ENCODE measurements around the gene KCNMB3. TPM values are rescaled to one million over a fixed set of nuclear protein-coding genes. Genes with fewer than 3 reads are reported as not detected.

Gene KCNMB3
- total and polyA plus RNA-seq, 2 of the 8 experiments (the other 6 are each of a cell fraction or from before 2014, with no cell fraction given), result 1.7 to 2.0 TPM

GRCh38 chr3:179234199-179234598 lies 16.7 kb downstream of the KCNMB3 start:
- POLR2A ChIA-PET (ENCODE audit: partially characterized antibody), result no interaction called here

More at GRCh38 chr3:179234199-179234598, 16.7 kb downstream of the KCNMB3 start:
- Histone ChIP-seq H2BK15ac (ENCODE audit: low read length) (no peak overlapping the region), H2BK120ac (replicated peaks; ENCODE audit: low read depth, low read length) (no peak overlapping the region), H3K79me1 (ENCODE audit: low read depth, low read length) (no peaks in the 10 kb centered on the region), H3K36me3 (ENCODE audit: control insufficient read depth in 2 of 4, insufficient read depth in 4 of 4, low read length in 3 of 4) (peaks cover 0 to 12% (median 5%) of the 10 kb centered on the region in 4 experiments; a peak in 2 of 8 replicates), H3K4me3 (ENCODE audit: extremely low read depth in 1 of 4, insufficient read depth in 2 of 4, low read depth in 3 of 4, low read length in 4 of 4) (no peak overlapping the region), H3K4ac (replicated peaks; ENCODE audit: insufficient read length, low read depth, low read length) (no peak overlapping the region), H3K4me2 (ENCODE audit: insufficient read depth in 1 of 2, low read depth in 2 of 2, low read length in 2 of 2) (no peak overlapping the region), H3K27ac (ENCODE audit: low read depth, low read length) (no peak overlapping the region), H3K23me2 (ENCODE audit: low read depth, low read length) (no peaks in the 10 kb centered on the region), H3K27me3 (replicated peaks in 1 of 4; ENCODE audit: control insufficient read depth in 3 of 4, extremely low read depth in 1 of 4, insufficient read depth in 3 of 4, low read length in 3 of 4) (no peaks in the 10 kb centered on the region), H3K23ac (ENCODE audit: insufficient read length) (no peak overlapping the region), H3K56ac (replicated peaks; ENCODE audit: insufficient read length, low read depth, low read length) (no peak overlapping the region), H3K9ac (replicated peaks in 1 of 4; ENCODE audit: extremely low read depth in 1 of 4, low read depth in 3 of 4, low read length in 3 of 4) (no peak overlapping the region), H2BK5ac (ENCODE audit: low read depth, low read length) (no peak overlapping the region), H2BK12ac (ENCODE audit: low read depth, low read length) (no peak overlapping the region), H2AK5ac (ENCODE audit: low read depth, low read length) (no peak overlapping the region), H4K91ac (replicated peaks; ENCODE audit: insufficient read length, low read length) (no peak overlapping the region), H2BK20ac (ENCODE audit: low read length) (no peak overlapping the region), H3K79me2 (ENCODE audit: control insufficient read depth in 1 of 2, insufficient read depth in 2 of 2, low read length in 2 of 2) (no peaks in the 10 kb centered on the region), H2AFZ (ENCODE audit: low read length) (no peak overlapping the region), H3K9me3 (ENCODE audit: insufficient read depth in 2 of 2, low read depth in 1 of 2, low read length in 1 of 2) (no peaks in the 10 kb centered on the region), H3K4me1 (replicated peaks in 1 of 4; ENCODE audit: control insufficient read depth in 3 of 4, insufficient read depth in 4 of 4, low read length in 3 of 4) (no peaks in the 10 kb centered on the region), H4K20me1 (replicated peaks in 1 of 2; ENCODE audit: control insufficient read depth in 1 of 2, insufficient read depth in 2 of 2, low read length in 2 of 2) (no peaks in the 10 kb centered on the region), H3K18ac (ENCODE audit: extremely low read depth, low read length) (no peak overlapping the region), H3K14ac (ENCODE audit: insufficient read length) (no peak overlapping the region), H4K5ac (ENCODE audit: insufficient read length, low read depth, low read length) (no peak overlapping the region), H4K8ac (ENCODE audit: extremely low read depth, insufficient read depth, low read length) (no peak overlapping the region)
- TF ChIP-seq, protein P1, sequence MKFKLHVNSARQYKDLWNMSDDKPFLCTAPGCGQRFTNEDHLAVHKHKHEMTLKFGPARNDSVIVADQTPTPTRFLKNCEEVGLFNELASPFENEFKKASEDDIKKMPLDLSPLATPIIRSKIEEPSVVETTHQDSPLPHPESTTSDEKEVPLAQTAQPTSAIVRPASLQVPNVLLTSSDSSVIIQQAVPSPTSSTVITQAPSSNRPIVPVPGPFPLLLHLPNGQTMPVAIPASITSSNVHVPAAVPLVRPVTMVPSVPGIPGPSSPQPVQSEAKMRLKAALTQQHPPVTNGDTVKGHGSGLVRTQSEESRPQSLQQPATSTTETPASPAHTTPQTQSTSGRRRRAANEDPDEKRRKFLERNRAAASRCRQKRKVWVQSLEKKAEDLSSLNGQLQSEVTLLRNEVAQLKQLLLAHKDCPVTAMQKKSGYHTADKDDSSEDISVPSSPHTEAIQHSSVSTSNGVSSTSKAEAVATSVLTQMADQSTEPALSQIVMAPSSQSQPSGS (IDR thresholded peaks at IDR 0.05; ENCODE audit: low read length), result no peak
- TF ChIP-seq FOSL1 (IDR thresholded peaks at IDR 0.05; ENCODE audit: insufficient read depth, low read depth, low read length), result no peak
- CTCF ChIA-PET (ENCODE audit: partially characterized antibody), result no interaction called here
- 94% methylated on average over 4 of the region's 4 CpGs; no CpG with 5 or more reads in 1 of the 2 experiments for WGBS, 2 experiments (ENCODE audit: extremely low coverage in 1 of 2, insufficient coverage in 1 of 2, insufficient read length in 1 of 2, insufficient replicate concordance in 2 of 2, low coverage in 1 of 2, low lambda C conversion rate in 2 of 2, missing lambda C conversion rate in 1 of 2)
- no peak for FAIRE-seq
- no peak for DNase-seq (ENCODE audit: low read depth in 1 of 2, low spot score in 2 of 2)
